ENCODE data around the gene ANGEL1.

GRCh38 chr14:76828339-76829012 is 15.8 kb upstream of the ANGEL1 start:
- TF ChIP-seq, protein P1, sequence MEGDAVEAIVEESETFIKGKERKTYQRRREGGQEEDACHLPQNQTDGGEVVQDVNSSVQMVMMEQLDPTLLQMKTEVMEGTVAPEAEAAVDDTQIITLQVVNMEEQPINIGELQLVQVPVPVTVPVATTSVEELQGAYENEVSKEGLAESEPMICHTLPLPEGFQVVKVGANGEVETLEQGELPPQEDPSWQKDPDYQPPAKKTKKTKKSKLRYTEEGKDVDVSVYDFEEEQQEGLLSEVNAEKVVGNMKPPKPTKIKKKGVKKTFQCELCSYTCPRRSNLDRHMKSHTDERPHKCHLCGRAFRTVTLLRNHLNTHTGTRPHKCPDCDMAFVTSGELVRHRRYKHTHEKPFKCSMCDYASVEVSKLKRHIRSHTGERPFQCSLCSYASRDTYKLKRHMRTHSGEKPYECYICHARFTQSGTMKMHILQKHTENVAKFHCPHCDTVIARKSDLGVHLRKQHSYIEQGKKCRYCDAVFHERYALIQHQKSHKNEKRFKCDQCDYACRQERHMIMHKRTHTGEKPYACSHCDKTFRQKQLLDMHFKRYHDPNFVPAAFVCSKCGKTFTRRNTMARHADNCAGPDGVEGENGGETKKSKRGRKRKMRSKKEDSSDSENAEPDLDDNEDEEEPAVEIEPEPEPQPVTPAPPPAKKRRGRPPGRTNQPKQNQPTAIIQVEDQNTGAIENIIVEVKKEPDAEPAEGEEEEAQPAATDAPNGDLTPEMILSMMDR (IDR thresholded peaks at IDR 0.05) = no peak
- TF ChIP-seq POLR2A (IDR thresholded peaks at IDR 0.05; ENCODE audit: low read depth) = no peak
- no peak for TF ChIP-seq POLR2AphosphoS5 (IDR thresholded peaks at IDR 0.05)
